Measurements from ENCODE around the gene GRHL1. TPM values are rescaled to one million over a fixed set of nuclear protein-coding genes. Genes with fewer than 3 reads are reported as not detected.

Gene GRHL1
- polyA plus RNA-seq, 3 donors: 3.7 to 5.4 (median 4.7) TPM

- DNase-seq (ENCODE audit: low read depth in 3 of 3, low spot score in 2 of 3): no peak
These were observed 19.8 kb downstream of the GRHL1 start for GRCh38 chr2:9971105-9971818.

GRCh38 chr2:9971890-9972289, 20.4 kb downstream of the GRHL1 start:
- no peak for DNase-seq (ENCODE audit: low read depth in 3 of 3, low spot score in 2 of 3)

GRCh38 chr2:9972621-9973479, 21.4 kb downstream of the GRHL1 start:
- DNase-seq (ENCODE audit: low read depth in 3 of 3, low spot score in 2 of 3): no peak

- no peak for DNase-seq (ENCODE audit: low read depth in 3 of 3, low spot score in 2 of 3)
These were observed 22.2 kb downstream of the GRHL1 start for GRCh38 chr2:9973690-9974089.

- no peak for DNase-seq (ENCODE audit: low read depth in 3 of 3, low spot score in 2 of 3)
These were observed 22.9 kb downstream of the GRHL1 start for GRCh38 chr2:9974343-9974742.

GRCh38 chr2:9975328-9975727, 23.8 kb downstream of the GRHL1 start:
- no peak for DNase-seq (ENCODE audit: low read depth in 3 of 3, low spot score in 2 of 3)

- DNase-seq (ENCODE audit: low read depth in 3 of 3, low spot score in 2 of 3): no peak
These were observed 24.4 kb downstream of the GRHL1 start for GRCh38 chr2:9975805-9976447.

GRCh38 chr2:9979977-9980376, 28.5 kb downstream of the GRHL1 start:
- no peak for DNase-seq (ENCODE audit: low read depth in 3 of 3, low spot score in 2 of 3)

GRCh38 chr2:9980520-9980919, 29.0 kb downstream of the GRHL1 start:
- DNase-seq (ENCODE audit: low read depth in 3 of 3, low spot score in 2 of 3): no peak

- DNase-seq (ENCODE audit: low read depth in 3 of 3, low spot score in 2 of 3): no peak
These were observed 30.2 kb downstream of the GRHL1 start for GRCh38 chr2:9981655-9982054.

- DNase-seq (ENCODE audit: low read depth in 3 of 3, low spot score in 2 of 3): no peak
These were observed 30.8 kb downstream of the GRHL1 start for GRCh38 chr2:9982248-9982647.

GRCh38 chr2:9982891-9983290, 31.4 kb downstream of the GRHL1 start:
- no peak for DNase-seq (ENCODE audit: low read depth in 3 of 3, low spot score in 2 of 3)

- DNase-seq (ENCODE audit: low read depth in 3 of 3, low spot score in 2 of 3): no peak
These were observed 32.1 kb downstream of the GRHL1 start for GRCh38 chr2:9983401-9984216.

- DNase-seq (ENCODE audit: low read depth in 3 of 3, low spot score in 2 of 3): peak in 1 of 3 donors; percentile 41
These were observed 32.8 kb downstream of the GRHL1 start for GRCh38 chr2:9984217-9984739.

- no peak for DNase-seq (ENCODE audit: low read depth in 3 of 3, low spot score in 2 of 3)
These were observed 33.5 kb downstream of the GRHL1 start for GRCh38 chr2:9984871-9985480.

GRCh38 chr2:9985531-9986328, 34.2 kb downstream of the GRHL1 start:
- no peak for DNase-seq (ENCODE audit: low read depth in 3 of 3, low spot score in 2 of 3)

- no peak for DNase-seq (ENCODE audit: low read depth in 3 of 3, low spot score in 2 of 3)
These were observed 36.8 kb downstream of the GRHL1 start for GRCh38 chr2:9988320-9988719.

- DNase-seq (ENCODE audit: low read depth in 3 of 3, low spot score in 2 of 3): no peak
These were observed 39.2 kb downstream of the GRHL1 start for GRCh38 chr2:9990736-9991135.

- DNase-seq (ENCODE audit: low read depth in 3 of 3, low spot score in 2 of 3): no peak
These were observed 39.7 kb downstream of the GRHL1 start for GRCh38 chr2:9991221-9991620.

Measured in right renal cortex interstitium (tissue), 3 donors.